Right ventricle myocardium inferior (tissue), 1 donor: Measurements from ENCODE around the gene VSTM2L. TPM values are rescaled to one million over a fixed set of nuclear protein-coding genes. Genes with fewer than 3 reads are reported as not detected.

Experiments
- ATAC-seq: fragments of 200-7000 bp; cut with Tn5 transposase; one replicate; pipeline ENCODE4 v1.9.1; 2020; ENCODE audit warnings: mild to moderate bottlenecking, moderate library complexity
- DNase-seq: peaks from one replicate; pipeline ENCODE4 v3.0.0; 2021; ENCODE audit errors: missing footprints
- intact Hi-C: fragments of 100-400 bp; cut with DNase I; formaldehyde crosslinking; loops from one replicate; pipeline ENCODE4 v1.11.0; 2022
- total RNA-seq: library from RNA; stranded (reverse); fragmentation: NEBNext Ultra II Directional; extraction: Animal tissue kit (Norgen Biotek cat#: 25700); gene quantifications from one replicate; pipeline ENCODE4 v1.2.1, GENCODE V29; 2021
- donor health status: DM: no; HTN: yes; CAD: no; lungs with severe emphysema.

Gene VSTM2L
- total RNA-seq, 1 donor from 2014 or later = 17.7 TPM

GRCh38 chr20:37991157-37991866, 88.4 kb downstream of the VSTM2L start:
- ATAC-seq (no peak), DNase-seq (no peak)

GRCh38 chr20:37991908-37992307, 89.0 kb downstream of the VSTM2L start:
- intact Hi-C loops = loop anchor here (2.0 to 5.0 kb wide), 4 partner anchors 90 to 427 kb away; partner anchors contain the start of gene VSTM2L
- ATAC-seq = no peak
- no peak for DNase-seq

More at GRCh38 chr20:37991157-37991866, 88.4 kb downstream of the VSTM2L start:
- intact Hi-C loops = loop anchor here (5.0 kb wide), 2 partner anchors 89 to 144 kb away; partner anchors contain the start of gene VSTM2L

- DNase-seq (no peak), ATAC-seq (peak; percentile 74)
- intact Hi-C loops = loop anchor here (1.0 to 5.0 kb wide), 5 partner anchors 91 to 428 kb away; partner anchors contain the start of gene VSTM2L
Measured at GRCh38 chr20:37992802-37993409, 90.0 kb downstream of the VSTM2L start.

GRCh38 chr20:37994512-37994911, 91.6 kb downstream of the VSTM2L start:
- DNase-seq = no peak
- intact Hi-C loops = loop anchor here (5.0 kb wide), 2 partner anchors 92 to 147 kb away; partner anchors contain the start of gene VSTM2L
- ATAC-seq = no peak

Other genes with a start within 250 kb of the VSTM2L start
- gene CTNNBL1, start 209.1 kb upstream of the VSTM2L start, total RNA-seq = 62.1 TPM
- gene TTI1, start 130.3 kb downstream of the VSTM2L start, total RNA-seq = 12.4 TPM
- gene RPRD1B, start 130.6 kb downstream of the VSTM2L start, total RNA-seq = 84.7 TPM